Measurements from ENCODE around the gene GPN2.

Gene GPN2

DNA sequence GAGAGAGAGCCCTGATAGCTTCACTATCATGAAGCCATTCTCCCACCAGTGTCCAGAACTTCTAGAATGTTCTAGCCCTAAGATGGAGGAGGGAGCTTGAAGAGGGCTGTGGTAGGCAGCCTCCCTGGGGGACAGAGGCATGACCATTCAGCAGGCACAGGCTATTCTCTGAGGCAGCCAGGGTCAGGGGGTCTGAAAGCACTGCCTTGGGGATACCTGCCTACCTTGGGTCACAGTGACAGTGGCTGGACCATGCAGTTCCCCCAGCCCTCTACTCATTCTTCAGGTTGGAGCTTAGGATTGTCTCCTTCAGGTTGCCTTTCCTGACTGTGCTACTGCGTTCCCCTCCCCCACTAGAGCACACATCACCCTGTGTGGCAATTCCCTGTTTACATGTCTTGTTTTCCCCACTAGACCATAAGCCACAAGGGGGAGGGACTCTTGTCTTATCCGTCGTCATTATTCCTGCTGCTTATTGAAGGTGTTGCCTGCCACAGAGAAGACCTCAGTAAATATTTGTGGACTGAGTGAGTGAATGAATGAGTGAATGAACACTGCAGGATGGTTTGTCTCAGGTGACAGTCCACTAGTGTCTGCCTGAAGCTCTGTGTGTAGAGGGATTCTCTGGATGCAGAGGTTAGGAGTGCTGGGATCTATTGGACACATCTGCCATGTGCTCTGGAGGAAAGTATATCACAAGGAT is 58.4 kb downstream of the GPN2 start:
- DNase-seq = no peak

DNA sequence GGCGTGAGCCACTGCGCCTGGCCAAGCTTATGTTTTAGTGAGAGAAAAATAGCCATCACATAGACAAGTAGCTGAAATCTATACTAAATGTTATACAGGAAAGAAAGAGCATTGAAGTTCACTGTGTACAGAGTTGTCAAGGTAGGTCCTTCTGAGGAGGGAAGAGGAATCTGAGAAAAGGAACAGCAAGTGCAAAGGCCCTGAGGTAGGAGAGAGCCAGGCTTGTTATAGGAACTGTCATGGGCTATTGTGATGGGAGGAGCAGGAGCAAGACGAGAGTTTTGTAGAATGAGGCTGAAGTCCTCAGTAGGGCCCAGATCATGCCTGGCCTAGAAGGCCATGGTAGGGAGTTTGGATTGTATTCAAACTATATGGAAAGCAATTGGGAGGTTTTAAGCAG is 59.0 kb downstream of the GPN2 start:
- DNase-seq = no peak

DNA sequence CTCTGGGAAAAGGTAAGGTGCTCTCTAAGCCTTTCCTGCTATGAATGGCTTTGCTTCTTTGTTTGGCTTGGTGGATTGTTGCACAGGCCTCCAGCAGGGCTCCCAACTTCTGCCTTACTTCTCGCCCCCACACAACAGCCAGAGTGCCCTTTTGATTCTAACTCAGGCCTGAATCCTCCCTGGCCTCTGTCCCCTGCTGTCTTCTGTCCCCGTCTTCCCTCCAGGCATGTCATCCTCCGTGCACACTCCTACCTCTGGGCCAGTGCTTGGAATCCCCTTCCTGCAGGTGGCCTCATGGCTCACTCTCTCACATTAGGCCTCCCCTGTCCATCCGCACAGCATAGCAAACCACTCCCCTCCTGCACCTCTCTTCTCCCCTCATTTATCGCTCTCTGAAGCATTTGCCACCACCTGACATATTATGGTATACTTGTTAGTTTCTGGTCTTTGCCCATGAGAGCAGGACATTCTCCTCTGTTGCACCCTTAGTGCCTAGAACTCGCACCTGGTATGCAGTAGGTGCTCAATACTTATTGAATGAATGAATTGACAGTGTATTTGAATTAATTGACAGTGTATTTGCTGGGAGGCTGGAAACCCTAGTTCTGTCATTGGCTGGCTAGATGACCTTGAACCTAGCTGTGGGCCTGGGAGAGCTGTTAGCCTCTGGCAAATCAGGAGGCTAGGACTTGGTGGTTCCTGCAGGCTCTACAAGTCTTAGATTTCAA is 60.7 kb downstream of the GPN2 start:
- no peak for DNase-seq

DNA sequence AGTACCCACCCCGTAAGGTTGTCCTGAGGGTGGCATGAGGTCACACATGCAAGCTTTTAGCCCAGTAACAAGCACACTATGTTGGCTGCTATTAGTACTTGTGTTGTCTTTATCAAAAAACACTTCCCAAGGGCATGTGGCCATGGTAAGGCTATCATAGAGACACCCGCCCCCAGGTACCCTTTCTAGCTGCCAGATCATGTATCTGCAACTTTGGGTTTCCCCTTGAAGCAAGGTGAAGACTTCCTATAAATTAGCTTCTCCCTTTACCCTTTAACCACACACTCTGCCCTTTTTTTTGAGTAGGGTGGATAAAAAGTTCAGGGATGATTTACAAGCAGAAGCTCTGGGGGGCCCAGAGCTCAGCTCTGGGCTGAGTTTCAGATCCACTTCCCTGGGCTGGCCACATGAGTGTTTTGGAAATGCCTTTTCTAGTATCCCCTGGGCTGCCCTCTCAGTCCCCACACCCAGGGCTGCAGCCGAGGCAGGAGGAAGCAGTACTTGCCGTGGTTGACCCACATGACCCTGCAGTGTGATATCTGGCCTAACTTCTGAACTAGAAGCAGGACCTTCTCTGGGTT is 61.6 kb downstream of the GPN2 start:
- DNase-seq = no peak

DNA sequence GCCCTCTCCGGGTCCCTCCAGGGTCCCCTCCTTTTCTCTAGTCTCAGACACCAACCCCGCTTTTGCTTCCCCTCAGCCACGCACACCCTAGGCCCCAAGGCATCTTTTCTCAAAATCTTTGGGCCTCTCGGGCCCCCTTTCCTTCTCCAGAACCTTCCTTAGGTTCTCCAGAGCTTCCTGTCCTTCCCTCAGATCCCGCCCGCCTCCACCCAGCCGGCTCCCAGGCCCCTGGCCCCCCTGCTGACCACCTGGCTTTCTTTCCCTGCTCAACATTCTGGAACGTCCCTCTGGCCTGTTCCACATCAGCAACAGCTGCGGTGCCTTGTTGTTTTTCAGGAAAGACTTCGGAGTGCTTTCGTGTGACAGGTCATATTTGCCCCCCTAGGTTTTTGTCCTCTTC is 62.4 kb downstream of the GPN2 start:
- no peak for DNase-seq

DNA sequence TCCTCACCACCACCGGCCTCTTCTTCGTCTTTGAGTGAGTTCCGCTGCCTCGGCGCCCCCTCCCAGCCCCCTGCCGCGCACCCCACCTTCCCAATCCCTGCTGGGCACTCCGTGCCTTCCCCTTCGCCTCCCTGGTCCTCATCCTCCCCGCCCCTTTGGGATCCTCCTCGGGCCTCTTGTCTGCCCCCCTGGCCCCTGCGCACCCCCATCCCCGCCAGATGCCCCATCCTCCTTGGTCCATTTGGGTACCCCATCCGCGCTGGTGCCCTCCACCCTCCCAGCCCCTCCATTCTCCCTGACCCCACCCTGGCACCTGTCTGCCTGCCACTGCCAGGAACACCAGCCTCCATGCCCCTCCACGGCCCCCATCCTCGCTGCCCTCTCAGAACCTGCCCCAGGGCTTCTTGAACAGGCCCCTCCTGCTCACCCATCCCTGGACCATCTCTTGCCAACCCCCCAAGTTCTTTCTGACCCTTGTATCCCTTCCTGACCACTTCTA is 62.9 kb downstream of the GPN2 start:
- no peak for DNase-seq

DNA sequence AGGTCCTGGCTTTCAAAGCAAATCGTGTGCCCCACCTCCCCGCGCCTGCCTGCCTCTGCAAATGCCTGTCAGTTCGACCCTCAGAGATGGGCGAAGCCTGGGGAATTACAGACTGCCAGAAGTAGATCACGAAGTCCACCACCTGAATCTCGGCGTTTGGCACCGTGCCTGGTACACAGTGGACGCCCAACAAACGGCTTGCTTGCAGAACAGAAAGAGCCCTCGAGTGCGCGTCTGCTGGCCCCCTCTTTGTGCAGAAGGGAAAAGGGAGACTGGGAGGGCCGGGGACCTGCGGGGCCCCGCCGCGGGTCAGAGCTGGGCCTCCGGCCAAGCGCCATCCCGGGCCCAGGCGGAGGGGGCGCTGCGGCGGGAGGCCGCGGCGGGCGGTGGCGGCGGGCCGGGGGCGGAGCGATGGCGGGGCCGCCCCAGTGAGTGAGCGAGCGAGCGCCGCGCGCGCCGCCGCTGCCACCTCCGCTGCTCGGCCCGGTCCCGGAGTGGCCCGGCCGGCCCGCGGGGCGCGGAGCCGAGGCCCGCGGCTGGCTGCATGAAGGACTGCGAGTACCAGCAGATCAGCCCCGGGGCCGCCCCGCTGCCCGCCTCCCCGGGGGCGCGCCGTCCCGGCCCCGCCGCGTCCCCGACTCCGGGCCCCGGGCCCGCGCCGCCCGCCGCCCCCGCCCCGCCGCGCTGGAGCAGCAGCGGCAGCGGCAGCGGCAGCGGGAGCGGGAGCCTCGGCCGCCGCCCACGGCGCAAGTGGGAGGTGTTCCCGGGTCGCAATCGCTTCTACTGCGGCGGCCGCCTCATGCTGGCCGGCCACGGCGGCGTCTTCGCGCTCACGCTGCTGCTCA is 63.6 kb downstream of the GPN2 start, which contains the start of gene ZDHHC18:
Gene ZDHHC18, plus strand, starts transcription at position 428 of the 845 bp plus-strand sequence. Its CDS starts 117 bp downstream, at position 545.
- peak; percentile 71 for DNase-seq
